Measurements from ENCODE around the gene PSIP1.

- no peak for TF ChIP-seq CTCF (IDR thresholded peaks at IDR 0.05)
- TF ChIP-seq SMAD3 (CRISPR knock-in tag; IDR thresholded peaks at IDR 0.05; ENCODE audit: borderline replicate concordance): no peak
- no peak for TF ChIP-seq ZNF281 (CRISPR knock-in tag; IDR thresholded peaks at IDR 0.05)
- no peak for TF ChIP-seq CREB1 (CRISPR knock-in tag; IDR thresholded peaks at IDR 0.05)
- no peak for TF ChIP-seq NFYB (CRISPR knock-in tag; conservative IDR thresholded peaks at IDR 0.05; ENCODE audit: low read depth)
- no peak for TF ChIP-seq SP1 (CRISPR knock-in tag; conservative IDR thresholded peaks at IDR 0.05)
- TF ChIP-seq FOXP4 (CRISPR knock-in tag; IDR thresholded peaks at IDR 0.05): no peak
- no peak for TF ChIP-seq ATF2 (CRISPR knock-in tag; IDR thresholded peaks at IDR 0.05; ENCODE audit: borderline replicate concordance, low read depth)
- TF ChIP-seq E2F4 (CRISPR knock-in tag; IDR thresholded peaks at IDR 0.05; ENCODE audit: borderline replicate concordance, low read depth): no peak
- no peak for TF ChIP-seq ATF6 (CRISPR knock-in tag; IDR thresholded peaks at IDR 0.05)
- TF ChIP-seq ZNF532 (CRISPR knock-in tag; IDR thresholded peaks at IDR 0.05; ENCODE audit: borderline replicate concordance): no peak
These were observed 66.6 kb downstream of the PSIP1 start for GRCh38 chr9:15444141-15444540.

Data from WTC11 (cell line).